IPS-18a (cell line): ENCODE results near the gene NUP210.
A peak's percentile ranks its signal among the peaks of the same experiment; 100 is the strongest.
"Not testable (repeated sequence)": the region's sequence is repeated elsewhere in the genome, so short reads cannot be mapped to it uniquely, and the experiment has no call there.

Experiments used
- H3K27ac ChIP-seq: one replicate; pipeline ENCODE4 v1.5.1; 2013; ENCODE audit warnings: low read length
- H3K27me3 ChIP-seq: one replicate; pipeline ENCODE4 v1.6.1; 2013; ENCODE audit warnings: mild to moderate bottlenecking, low read length; ENCODE audit not compliant: control insufficient read depth, insufficient read depth
- H3K36me3 ChIP-seq: one replicate; pipeline ENCODE4 v1.6.1; 2013; ENCODE audit warnings: low read depth, low read length; ENCODE audit not compliant: control insufficient read depth
- H3K4me1 ChIP-seq: one replicate; pipeline ENCODE4 v1.6.1; 2013; ENCODE audit warnings: low read depth, low read length; ENCODE audit not compliant: control insufficient read depth
- H3K4me3 ChIP-seq: one replicate; pipeline ENCODE4 v1.5.1; 2013; ENCODE audit warnings: low read length
- H3K9ac ChIP-seq: one replicate; pipeline ENCODE4 v1.6.1; 2013; ENCODE audit warnings: mild to moderate bottlenecking, low read length, moderate library complexity
- H3K9me3 ChIP-seq: one replicate; pipeline ENCODE4 v1.6.1; 2013; ENCODE audit warnings: low read depth, low read length; ENCODE audit not compliant: control insufficient read depth

The NUP210 gene

DNA sequence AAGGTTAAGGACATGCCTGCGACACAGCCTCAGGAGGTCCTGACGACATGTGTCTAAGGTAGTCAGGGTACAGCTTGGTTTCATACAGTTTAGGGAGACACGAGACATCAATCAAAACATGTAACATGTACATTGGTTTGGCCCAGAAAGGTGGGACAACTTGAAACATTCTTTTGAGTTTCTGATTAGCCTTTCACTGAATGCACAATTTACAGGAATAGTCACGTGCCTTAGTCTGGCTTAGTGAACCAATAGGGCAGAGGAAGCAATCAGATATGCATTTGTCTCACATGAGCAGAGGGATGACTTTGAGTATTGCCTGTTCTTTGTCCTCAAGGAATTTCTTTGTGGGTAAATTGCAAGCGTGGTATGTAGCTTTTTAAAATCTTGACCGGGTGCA, 35.5 kb upstream of the NUP210 start:
- H3K4me1 ChIP-seq = peaks cover 6% of the 10 kb centered on the region

GRCh38 chr3:13452490-13453335, 32.6 kb upstream of the NUP210 start:
- H3K9ac ChIP-seq = peak overlapping the region; percentile 61

More for the DNA sequence above, 35.5 kb upstream of the NUP210 start:
- H3K27ac ChIP-seq = no peak overlapping the region
- no peaks in the 10 kb centered on the region for H3K9me3 ChIP-seq
- no peak overlapping the region for H3K4me3 ChIP-seq
- no peak overlapping the region for H3K9ac ChIP-seq
- H3K27me3 ChIP-seq = peaks cover 8% of the 10 kb centered on the region
- no peaks in the 10 kb centered on the region for H3K36me3 ChIP-seq

GRCh38 chr3:13451301-13451673, 31.2 kb upstream of the NUP210 start:
- Histone ChIP-seq H3K9ac (peak overlapping the region; percentile 61), H3K27me3 (no peaks in the 10 kb centered on the region), H3K9me3 (no peaks in the 10 kb centered on the region), H3K27ac (no peak overlapping the region), H3K4me3 (peak overlapping the region; percentile 79), H3K4me1 (peaks cover 6% of the 10 kb centered on the region), H3K36me3 (no peaks in the 10 kb centered on the region)

More at GRCh38 chr3:13452490-13453335, 32.6 kb upstream of the NUP210 start:
- Histone ChIP-seq H3K36me3 (no peaks in the 10 kb centered on the region), H3K27me3 (no peaks in the 10 kb centered on the region), H3K27ac (no peak overlapping the region), H3K4me1 (peaks cover 6% of the 10 kb centered on the region), H3K9me3 (no peaks in the 10 kb centered on the region), H3K4me3 (peak overlapping the region; percentile 79)

GRCh38 chr3:13442882-13443281, 22.8 kb upstream of the NUP210 start:
- not testable (repeated sequence) for H3K9ac ChIP-seq, H3K36me3 ChIP-seq, H3K4me1 ChIP-seq, H3K4me3 ChIP-seq, H3K27me3 ChIP-seq, H3K9me3 ChIP-seq, H3K27ac ChIP-seq

GRCh38 chr3:13440204-13440817, 20.2 kb upstream of the NUP210 start:
- Histone ChIP-seq H3K36me3 (no peaks in the 10 kb centered on the region), H3K27ac (no peak overlapping the region), H3K4me3 (no peak overlapping the region), H3K4me1 (no peaks in the 10 kb centered on the region), H3K9ac (no peak overlapping the region), H3K27me3 (no peaks in the 10 kb centered on the region), H3K9me3 (no peaks in the 10 kb centered on the region)

GRCh38 chr3:13436213-13436612, 16.1 kb upstream of the NUP210 start:
- not testable (repeated sequence) for H3K4me3 ChIP-seq, H3K9ac ChIP-seq, H3K27me3 ChIP-seq, H3K36me3 ChIP-seq, H3K27ac ChIP-seq, H3K9me3 ChIP-seq, H3K4me1 ChIP-seq

- H3K9me3 ChIP-seq = peaks cover 5% of the 10 kb centered on the region
- H3K4me3 ChIP-seq = no peak overlapping the region
- no peaks in the 10 kb centered on the region for H3K36me3 ChIP-seq
- no peak overlapping the region for H3K27ac ChIP-seq
- no peak overlapping the region for H3K9ac ChIP-seq
- no peaks in the 10 kb centered on the region for H3K4me1 ChIP-seq
- H3K27me3 ChIP-seq = no peaks in the 10 kb centered on the region
These were observed 13.8 kb upstream of the NUP210 start for GRCh38 chr3:13433912-13434311.

GRCh38 chr3:13432093-13432492, 12.0 kb upstream of the NUP210 start:
- no peaks in the 10 kb centered on the region for H3K36me3 ChIP-seq
- no peak overlapping the region for H3K4me3 ChIP-seq
- H3K4me1 ChIP-seq = no peaks in the 10 kb centered on the region
- H3K27ac ChIP-seq = no peak overlapping the region
- H3K27me3 ChIP-seq = no peaks in the 10 kb centered on the region
- H3K9me3 ChIP-seq = peaks cover 5% of the 10 kb centered on the region
- H3K9ac ChIP-seq = no peak overlapping the region

GRCh38 chr3:13430411-13430875, 10.3 kb upstream of the NUP210 start:
- H3K27ac ChIP-seq, H3K4me3 ChIP-seq, H3K4me1 ChIP-seq, H3K9me3 ChIP-seq, H3K27me3 ChIP-seq, H3K36me3 ChIP-seq, H3K9ac ChIP-seq: not testable (repeated sequence)

DNA sequence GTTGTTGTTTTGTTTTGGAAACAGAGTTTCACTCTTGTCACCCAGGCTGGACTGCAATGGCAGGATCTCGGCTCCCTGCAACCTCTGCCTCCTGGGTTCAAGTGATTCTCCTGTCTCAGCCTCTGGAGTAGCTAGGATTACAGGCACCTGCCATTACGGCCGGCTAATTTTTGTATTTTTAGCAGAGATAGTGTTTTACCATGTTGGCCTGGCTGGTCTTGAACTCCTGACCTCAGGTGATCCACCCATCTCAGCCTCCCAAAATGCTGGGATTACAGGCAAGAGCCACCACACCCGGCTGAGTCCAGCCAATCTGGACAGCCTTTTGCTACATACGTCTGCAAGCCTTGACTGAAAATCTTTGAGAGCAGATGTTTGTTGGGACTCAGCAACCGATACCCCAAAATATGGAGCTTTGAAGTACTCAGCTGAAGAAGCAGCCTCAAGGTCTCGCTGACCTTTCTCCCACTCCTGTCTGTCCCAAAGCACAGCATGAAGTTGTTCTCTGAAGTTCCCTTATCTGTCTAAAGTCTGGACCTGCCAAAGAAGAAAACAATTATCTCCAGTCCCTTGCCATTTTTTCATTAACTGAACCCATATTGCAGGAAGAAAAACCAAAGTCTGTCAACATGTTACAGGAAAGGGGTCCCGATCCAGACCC, 9.6 kb upstream of the NUP210 start:
- Histone ChIP-seq H3K4me3 (no peak overlapping the region), H3K9ac (no peak overlapping the region), H3K27ac (no peak overlapping the region), H3K9me3 (peaks cover 5% of the 10 kb centered on the region), H3K4me1 (no peaks in the 10 kb centered on the region), H3K27me3 (no peaks in the 10 kb centered on the region), H3K36me3 (no peaks in the 10 kb centered on the region)

DNA sequence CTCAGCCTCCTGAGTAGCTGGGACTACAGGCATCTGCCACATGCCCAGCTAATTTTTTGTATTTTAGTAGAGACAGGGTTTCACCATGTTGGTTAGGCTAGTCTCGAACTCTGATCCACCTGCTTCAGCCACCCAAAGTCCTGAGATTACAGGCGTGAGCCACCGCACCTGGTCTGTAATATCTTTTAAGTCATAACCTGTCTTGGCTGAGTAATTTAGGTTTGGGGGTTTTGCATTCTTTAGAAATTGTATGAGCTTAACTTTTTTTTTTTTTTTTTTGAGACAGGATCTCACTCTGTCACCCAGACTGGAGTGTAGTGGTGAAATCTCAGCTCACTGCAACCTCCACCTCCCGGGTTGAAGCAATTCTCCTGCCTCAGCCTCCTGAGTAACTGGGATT, 8.6 kb upstream of the NUP210 start:
- not testable (repeated sequence) for H3K27ac ChIP-seq, H3K4me3 ChIP-seq

More for the DNA sequence above, 8.6 kb upstream of the NUP210 start:
- H3K4me1 ChIP-seq, H3K9me3 ChIP-seq, H3K36me3 ChIP-seq, H3K27me3 ChIP-seq, H3K9ac ChIP-seq: not testable (repeated sequence)
